Esophagus muscularis mucosa (tissue), 4 donors: Measurements from ENCODE around the gene CD6. TPM values are rescaled to one million over a fixed set of nuclear protein-coding genes. Genes with fewer than 3 reads are reported as not detected.
"Not testable (repeated sequence)": the region's sequence is repeated elsewhere in the genome, so short reads cannot be mapped to it uniquely, and the experiment has no call there.

Experiments
- DNase-seq: peaks from one replicate; pipeline ENCODE4 v3.0.0-alpha.2; 2017; ENCODE audit errors: extremely low spot score
- H3K27ac ChIP-seq, 4 donors: fragments of 200-600 bp; sonication (generic); replicated peaks in 1 of 4; 1 replicate in 3 of 4; 2 replicates in 1 of 4; pipeline ENCODE4 v1.5.1; 2016 to 2019; ENCODE audit warnings: mild to moderate bottlenecking in 1 of 4
- H3K27me3 ChIP-seq, 4 donors: fragments of 200-600 bp; sonication (generic); one replicate each; pipeline versions ENCODE4 v1.5.1 to v1.6.0; 2016 to 2019
- H3K36me3 ChIP-seq, 4 donors: fragments of 200-600 bp; sonication (generic); one replicate each; pipeline ENCODE4 v1.5.1; 2016 to 2019
- H3K4me1 ChIP-seq, 4 donors: fragments of 200-600 bp; sonication (generic); one replicate each; pipeline ENCODE4 v1.5.1; 2016 to 2019
- H3K4me3 ChIP-seq, 4 donors: fragments of 200-600 bp; sonication (generic); 1 replicate in 2 of 4; 2 replicates in 2 of 4; pipeline ENCODE4 v1.5.1; 2016 to 2019; ENCODE audit warnings: mild to moderate bottlenecking in 4 of 4, moderate library complexity in 1 of 4
- H3K9me3 ChIP-seq, 4 donors: fragments of 200-600 bp; sonication (generic); 1 replicate in 3 of 4; 2 replicates in 1 of 4; pipeline ENCODE4 v1.5.1; 2016 to 2019
- CTCF ChIP-seq, 3 experiments: fragments of 200-600 bp in 2 of 3; fragments of 450-650 bp in 1 of 3; sonication (generic) in 2 of 3; IDR thresholded peaks; one replicate each; pipeline ENCODE4 v1.5.1; 2017 to 2019; ENCODE audit warnings: antibody characterized with exemption in 3 of 3, mild to moderate bottlenecking in 2 of 3, moderate library complexity in 1 of 3
- EP300 ChIP-seq: sonication (generic); formaldehyde crosslinking; IDR thresholded peaks from one replicate; pipeline ENCODE4 v1.6.1; 2017; ENCODE audit warnings: antibody characterized with exemption
- POLR2A ChIP-seq: fragments of 450-650 bp; IDR thresholded peaks from one replicate; pipeline ENCODE4 v1.6.1; 2017; ENCODE audit warnings: antibody characterized with exemption, moderate library complexity, mild to moderate bottlenecking, low read depth
- POLR2AphosphoS5 ChIP-seq, 2 donors: sonication (generic); formaldehyde crosslinking; IDR thresholded peaks; one replicate each; pipeline ENCODE4 v1.6.1; 2017; ENCODE audit warnings: antibody characterized with exemption in 2 of 2
- WGBS: methylation state at CpG from one replicate; pipeline ENCODE4 v1.1.5; 2018; 5-methylcytosine and 5-hydroxymethylcytosine counted together
- intact Hi-C: fragments of 100-400 bp; cut with DNase I; formaldehyde crosslinking; loops from one replicate; pipeline ENCODE4 v1.15.1; 2023
- total RNA-seq, 4 donors: library from RNA; depleted of rRNA; stranded (reverse); fragments of >200 nt; gene quantifications; one replicate each; pipeline versions ENCODE4 v1.1.0 to v1.2.1, GENCODE V29; 2016

Gene CD6
- total RNA-seq, 4 donors from 2014 or later, result 0.32 to 2.2 (median 1.3) TPM; not detected in 1

- TF ChIP-seq CTCF (IDR thresholded peaks at IDR 0.05) (no peak), POLR2A (no peak), EP300 (no peak), POLR2AphosphoS5 (IDR thresholded peaks at IDR 0.05) (no peak)
- DNase-seq, result no peak
- intact Hi-C loops, result no loop called here
- WGBS, result 91% methylated on average over 8 of the region's 8 CpGs
- Histone ChIP-seq H3K36me3 (no peaks in the 10 kb centered on the region), H3K4me1 (no peaks in the 10 kb centered on the region), H3K9me3 (no peaks in the 10 kb centered on the region), H3K27ac (no peak overlapping the region), H3K27me3 (no peaks in the 10 kb centered on the region), H3K4me3 (no peak overlapping the region)
Measured at GRCh38 chr11:61059260-61059752, 87.8 kb downstream of the CD6 start.

GRCh38 chr11:61061081-61061826, 89.8 kb downstream of the CD6 start:
- DNase-seq, result no peak
- no peak overlapping the region for H3K4me3 ChIP-seq
- H3K9me3 ChIP-seq, result no peaks in the 10 kb centered on the region
- TF ChIP-seq EP300 (no peak), POLR2A (no peak), CTCF (IDR thresholded peaks at IDR 0.05) (no peak)
- no peak overlapping the region for H3K27ac ChIP-seq
- no peaks in the 10 kb centered on the region for H3K4me1 ChIP-seq
- 71% methylated on average over 13 of the region's 13 CpGs for WGBS
- no peaks in the 10 kb centered on the region for H3K27me3 ChIP-seq
- no peaks in the 10 kb centered on the region for H3K36me3 ChIP-seq
- intact Hi-C loops, result no loop called here

- Histone ChIP-seq H3K36me3 (no peaks in the 10 kb centered on the region), H3K4me3 (no peak overlapping the region), H3K27ac (no peak overlapping the region), H3K27me3 (no peaks in the 10 kb centered on the region), H3K4me1 (no peaks in the 10 kb centered on the region), H3K9me3 (no peaks in the 10 kb centered on the region)
- TF ChIP-seq EP300, result no peak
- no peak for TF ChIP-seq CTCF (IDR thresholded peaks at IDR 0.05)
- TF ChIP-seq POLR2A, result no peak
- no peak for TF ChIP-seq POLR2AphosphoS5 (IDR thresholded peaks at IDR 0.05)
- DNase-seq, result no peak
- 95% methylated on average over 9 of the region's 9 CpGs for WGBS
- intact Hi-C loops, result no loop called here
Measured at GRCh38 chr11:61062181-61062930, 90.9 kb downstream of the CD6 start.

- intact Hi-C loops, result not testable (repeated sequence)
Measured at GRCh38 chr11:61065236-61065635, 93.8 kb downstream of the CD6 start.

GRCh38 chr11:61065955-61066638, 94.6 kb downstream of the CD6 start:
- H3K4me1 ChIP-seq, result peaks cover 0 to 4% (median 1%) of the 10 kb centered on the region in 4 donors
- H3K9me3 ChIP-seq, result no peaks in the 10 kb centered on the region
- 82% methylated on average over 17 of the region's 19 CpGs for WGBS
- H3K27me3 ChIP-seq, result no peaks in the 10 kb centered on the region
- TF ChIP-seq POLR2AphosphoS5 (IDR thresholded peaks at IDR 0.05), result no peak
- no peak for TF ChIP-seq CTCF (IDR thresholded peaks at IDR 0.05)
- no peak for TF ChIP-seq EP300
- no peak for TF ChIP-seq POLR2A
- no peak overlapping the region for H3K27ac ChIP-seq
- H3K36me3 ChIP-seq, result no peaks in the 10 kb centered on the region
- intact Hi-C loops, result no loop called here
- DNase-seq, result no peak
- no peak overlapping the region for H3K4me3 ChIP-seq

More at GRCh38 chr11:61065236-61065635, 93.8 kb downstream of the CD6 start:
- not testable (repeated sequence) for H3K36me3 ChIP-seq, H3K9me3 ChIP-seq, H3K4me3 ChIP-seq, H3K27me3 ChIP-seq, H3K27ac ChIP-seq, H3K4me1 ChIP-seq, DNase-seq
- 92% methylated on average over 11 of the region's 13 CpGs for WGBS
